Tibial artery (tissue), 4 donors: Measurements from ENCODE around the gene LBX2.

Experiments used
- DNase-seq, 2 donors: peaks; one replicate each; pipeline ENCODE4 v3.0.0-alpha.2; 2019
- H3K27ac ChIP-seq, 2 donors: fragments of 200-600 bp; sonication (generic) in 1 of 2; 1 replicate in 1 of 2; 2 replicates in 1 of 2; pipeline ENCODE4 v1.5.1; 2018 to 2019; ENCODE audit warnings: mild to moderate bottlenecking in 1 of 2
- H3K27me3 ChIP-seq, 2 donors: fragments of 200-600 bp; sonication (generic) in 1 of 2; one replicate each; pipeline versions ENCODE4 v1.5.1 to v1.6.0; 2016 to 2019
- H3K36me3 ChIP-seq, 3 donors: fragments of 200-600 bp; sonication (generic) in 2 of 3; one replicate each; pipeline ENCODE4 v1.5.1; 2016 to 2019; ENCODE audit warnings: mild to moderate bottlenecking in 2 of 3
- H3K4me1 ChIP-seq, 4 donors: fragments of 200-600 bp; sonication (generic) in 2 of 4; 1 replicate in 3 of 4; 2 replicates in 1 of 4; pipeline ENCODE4 v1.5.1; 2016 to 2019
- H3K4me3 ChIP-seq, 2 donors: fragments of 200-600 bp; sonication (generic) in 1 of 2; 1 replicate in 1 of 2; 2 replicates in 1 of 2; pipeline ENCODE4 v1.5.1; 2018 to 2019; ENCODE audit warnings: mild to moderate bottlenecking in 2 of 2
- H3K9me3 ChIP-seq, 3 donors: fragments of 200-600 bp; sonication (generic) in 1 of 3; one replicate each; pipeline ENCODE4 v1.5.1; 2016 to 2019
- intact Hi-C: fragments of 100-400 bp; cut with DNase I; formaldehyde crosslinking; loops from one replicate; pipeline ENCODE4 v1.15.0; 2023; ENCODE audit warnings: low total_unique reads
- TF ChIP-seq, protein P1 (sequence below), 2 experiments: fragments of 200-600 bp in 1 of 2; fragments of 450-650 bp in 1 of 2; IDR thresholded peaks; one replicate each; pipeline ENCODE4 v1.5.1; 2017 to 2019; ENCODE audit warnings: antibody characterized with exemption in 2 of 2, mild to moderate bottlenecking in 1 of 2, moderate library complexity in 1 of 2

The LBX2 gene

DNA sequence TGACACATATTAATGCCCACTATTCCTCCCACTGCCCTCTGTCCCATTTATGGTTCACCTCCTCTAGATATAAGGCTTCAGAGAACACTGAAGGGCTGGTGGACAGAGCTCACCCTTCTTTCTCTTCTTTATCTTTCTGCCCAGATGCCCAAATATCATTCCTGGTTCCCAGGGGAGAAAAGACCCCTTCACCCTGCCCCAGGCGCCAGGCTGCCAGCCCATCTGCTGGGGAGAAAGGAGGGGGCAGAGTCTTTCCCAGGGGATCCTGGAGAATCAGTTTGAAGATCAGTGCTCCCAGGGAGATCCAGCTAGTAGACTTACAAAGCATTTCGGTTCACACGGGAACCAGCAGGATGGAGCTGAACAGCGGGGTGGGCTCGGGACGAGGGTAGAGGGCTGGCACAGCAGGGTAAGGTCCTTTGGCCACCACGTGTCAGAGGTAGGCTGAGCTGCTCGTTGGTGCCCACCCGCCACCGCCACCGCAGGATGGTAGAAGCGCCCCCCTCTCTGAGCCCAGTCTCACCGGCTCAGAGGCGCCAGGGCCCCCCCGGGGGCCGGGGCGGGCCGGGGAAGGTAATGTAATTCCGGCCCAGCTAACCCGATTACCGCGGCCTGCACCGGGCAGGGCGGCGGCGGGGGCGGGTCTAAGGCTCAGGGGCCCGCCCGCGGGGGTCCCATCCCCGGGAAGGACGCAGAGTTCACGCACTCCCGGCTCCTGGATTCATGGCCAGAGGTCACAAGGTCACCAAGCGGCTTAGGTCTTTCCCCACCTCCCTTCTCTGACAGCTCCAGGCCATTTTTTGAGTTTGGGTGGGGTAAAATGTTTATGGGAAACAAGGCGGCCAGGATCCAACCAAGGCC, 13.6 kb upstream of the LBX2 start:
- no peak overlapping the region for H3K4me3 ChIP-seq
- H3K36me3 ChIP-seq, result no peaks in the 10 kb centered on the region
- peaks cover 0 to 35% (median 30%) of the 10 kb centered on the region in 4 donors for H3K4me1 ChIP-seq
- TF ChIP-seq, protein P1, sequence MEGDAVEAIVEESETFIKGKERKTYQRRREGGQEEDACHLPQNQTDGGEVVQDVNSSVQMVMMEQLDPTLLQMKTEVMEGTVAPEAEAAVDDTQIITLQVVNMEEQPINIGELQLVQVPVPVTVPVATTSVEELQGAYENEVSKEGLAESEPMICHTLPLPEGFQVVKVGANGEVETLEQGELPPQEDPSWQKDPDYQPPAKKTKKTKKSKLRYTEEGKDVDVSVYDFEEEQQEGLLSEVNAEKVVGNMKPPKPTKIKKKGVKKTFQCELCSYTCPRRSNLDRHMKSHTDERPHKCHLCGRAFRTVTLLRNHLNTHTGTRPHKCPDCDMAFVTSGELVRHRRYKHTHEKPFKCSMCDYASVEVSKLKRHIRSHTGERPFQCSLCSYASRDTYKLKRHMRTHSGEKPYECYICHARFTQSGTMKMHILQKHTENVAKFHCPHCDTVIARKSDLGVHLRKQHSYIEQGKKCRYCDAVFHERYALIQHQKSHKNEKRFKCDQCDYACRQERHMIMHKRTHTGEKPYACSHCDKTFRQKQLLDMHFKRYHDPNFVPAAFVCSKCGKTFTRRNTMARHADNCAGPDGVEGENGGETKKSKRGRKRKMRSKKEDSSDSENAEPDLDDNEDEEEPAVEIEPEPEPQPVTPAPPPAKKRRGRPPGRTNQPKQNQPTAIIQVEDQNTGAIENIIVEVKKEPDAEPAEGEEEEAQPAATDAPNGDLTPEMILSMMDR (IDR thresholded peaks at IDR 0.05), result no peak
- DNase-seq, result no peak
- intact Hi-C loops, result no loop called here
- H3K27me3 ChIP-seq, result peaks cover 17 to 88% of the 10 kb centered on the region in 2 donors
- no peak overlapping the region for H3K27ac ChIP-seq
- no peaks in the 10 kb centered on the region for H3K9me3 ChIP-seq

DNA sequence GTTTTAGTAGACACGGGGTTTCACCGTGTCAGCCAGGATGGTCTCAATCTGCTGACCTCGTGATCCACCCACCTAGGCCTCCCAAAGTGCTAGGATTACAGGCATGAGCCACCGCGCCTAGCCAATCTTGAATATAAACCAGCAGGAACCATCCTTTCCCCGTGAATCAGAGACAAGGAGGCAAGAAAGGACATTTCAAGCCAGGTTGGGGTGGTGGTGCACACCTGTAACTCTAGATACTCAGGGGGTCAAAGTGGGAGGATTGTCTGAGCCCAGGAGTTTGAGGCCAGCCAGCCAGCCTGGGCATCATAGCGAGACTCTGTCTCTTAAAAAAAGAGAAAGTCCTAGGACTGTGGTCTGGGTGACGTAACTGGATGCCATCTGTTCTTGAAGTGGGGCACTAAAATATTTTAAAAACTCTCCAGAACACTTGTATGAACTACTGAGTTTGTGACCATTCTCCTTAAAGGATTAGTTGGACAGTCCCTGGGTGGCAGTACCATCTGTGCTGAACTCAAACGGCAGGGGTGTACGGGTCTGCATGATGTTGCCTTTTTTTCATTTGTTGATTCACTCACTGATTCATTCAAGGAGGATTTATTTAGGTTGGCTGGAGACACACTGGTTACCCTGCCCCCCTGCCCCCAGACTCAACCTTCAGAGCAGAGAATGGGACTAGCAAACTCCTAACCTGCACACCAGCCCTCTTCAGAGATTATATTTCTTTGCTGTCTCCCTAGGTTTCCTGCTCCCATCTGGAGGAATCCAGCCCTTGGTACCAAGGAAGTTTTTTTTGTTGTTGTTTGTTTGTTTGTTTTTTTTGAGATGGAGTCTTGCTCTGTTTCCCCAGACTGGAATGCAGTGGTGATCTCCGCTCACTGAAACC, 11.9 kb upstream of the LBX2 start:
- DNase-seq, result no peak
- Histone ChIP-seq H3K4me3 (no peak overlapping the region), H3K9me3 (no peaks in the 10 kb centered on the region), H3K36me3 (peaks cover 0 to 3% (median under 1%) of the 10 kb centered on the region in 3 donors), H3K4me1 (peaks cover 0 to 43% (median 35%) of the 10 kb centered on the region in 4 donors), H3K27ac (no peak overlapping the region), H3K27me3 (peaks cover 17 to 71% of the 10 kb centered on the region in 2 donors)
- intact Hi-C loops, result no loop called here
- TF ChIP-seq, protein P1 (IDR thresholded peaks at IDR 0.05), result no peak

DNA sequence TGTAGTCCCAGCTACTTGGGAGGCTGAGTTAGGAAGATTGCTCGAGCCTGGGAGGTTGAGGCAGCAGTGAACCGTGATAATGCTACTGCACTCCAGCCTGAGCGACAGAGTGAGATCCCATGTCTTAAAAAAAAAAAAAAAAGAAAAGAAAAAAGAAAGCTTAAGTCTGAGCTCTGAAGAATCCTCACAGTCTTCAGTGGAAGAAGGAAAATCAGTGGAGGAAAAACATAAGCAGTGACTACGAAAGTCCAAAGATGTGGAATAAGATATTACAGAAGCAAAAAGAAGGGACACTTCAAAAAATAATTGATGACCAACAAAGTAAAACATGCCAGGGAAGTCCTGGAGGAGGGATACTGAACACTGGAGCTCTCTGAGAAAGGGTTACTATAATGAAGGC, 10.9 kb upstream of the LBX2 start:
- TF ChIP-seq, protein P1 (IDR thresholded peaks at IDR 0.05), result no peak
- peaks cover 17 to 61% of the 10 kb centered on the region in 2 donors for H3K27me3 ChIP-seq

GRCh38 chr2:74507926-74508520, 8.6 kb upstream of the LBX2 start:
- peaks cover 3 to 43% of the 10 kb centered on the region in 2 donors for H3K27me3 ChIP-seq

More for the DNA sequence above, 10.9 kb upstream of the LBX2 start:
- Histone ChIP-seq H3K27ac (no peak overlapping the region), H3K9me3 (no peaks in the 10 kb centered on the region), H3K4me3 (no peak overlapping the region), H3K36me3 (peaks cover 6 to 13% (median 11%) of the 10 kb centered on the region in 3 donors), H3K4me1 (peaks cover 0 to 43% (median 34%) of the 10 kb centered on the region in 4 donors)
- DNase-seq, result no peak
- intact Hi-C loops, result no loop called here

More at GRCh38 chr2:74507926-74508520, 8.6 kb upstream of the LBX2 start:
- Histone ChIP-seq H3K27ac (peak overlapping the region; percentile 94 to 97), H3K9me3 (no peaks in the 10 kb centered on the region), H3K36me3 (peaks cover 13 to 24% (median 13%) of the 10 kb centered on the region in 3 donors), H3K4me1 (peaks cover 0 to 38% (median 26%) of the 10 kb centered on the region in 4 donors), H3K4me3 (peak overlapping the region; percentile 66 to 80)
- peak; percentile 24 to 65 for DNase-seq
- intact Hi-C loops, result no loop called here
- TF ChIP-seq, protein P1 (IDR thresholded peaks at IDR 0.05), result no peak
